Type B pancreatic cell (in vitro differentiated cells): ENCODE measurements around the gene NAPG. TPM values are rescaled to one million over a fixed set of nuclear protein-coding genes. Genes with fewer than 3 reads are reported as not detected.
"Not testable (repeated sequence)": the region's sequence is repeated elsewhere in the genome, so short reads cannot be mapped to it uniquely, and the experiment has no call there.

ENCODE experiments used
- DNase-seq: peaks from one replicate; pipeline ENCODE4 v3.0.0; 2021; ENCODE audit warnings: mixed read lengths; ENCODE audit not compliant: unreplicated experiment; ENCODE audit errors: extremely low spot score
- H3K27ac Mint-ChIP-seq: 2 replicates; pipeline ENCODE4 v1.8.0; 2021; ENCODE audit warnings: mild to moderate bottlenecking, mixed read lengths
- H3K27me3 Mint-ChIP-seq: 2 replicates; pipeline ENCODE4 v1.8.0; 2021; ENCODE audit warnings: mixed read lengths
- H3K36me3 Mint-ChIP-seq: 2 replicates; pipeline ENCODE4 v1.8.0; 2021; ENCODE audit warnings: mixed read lengths
- H3K4me1 Mint-ChIP-seq: one replicate; pipeline ENCODE4 v1.8.0; 2021; ENCODE audit warnings: mixed read lengths; ENCODE audit not compliant: unreplicated experiment
- H3K4me3 Mint-ChIP-seq: 2 replicates; pipeline ENCODE4 v1.8.0; 2021; ENCODE audit warnings: mild to moderate bottlenecking, mixed read lengths
- H3K9me3 Mint-ChIP-seq: 2 replicates; pipeline ENCODE4 v1.8.0; 2021; ENCODE audit warnings: mixed read lengths
- CTCF ChIP-seq: fragments of 200-600 bp; sonication (generic); conservative IDR thresholded peaks from 2 replicates; pipeline ENCODE4 v1.5.0; 2021; ENCODE audit warnings: antibody characterized with exemption, mild to moderate bottlenecking
- total RNA-seq: library from RNA; stranded (reverse); gene quantifications from 2 replicates; pipeline ENCODE4 v1.2.1, GENCODE V29; 2021; ENCODE audit warnings: low replicate concordance

NAPG gene
- total RNA-seq, 1 donor from 2014 or later, result 22.7 TPM

GRCh38 chr18:10536280-10536679, 10.5 kb downstream of the NAPG start:
- no peak for DNase-seq
- H3K36me3 Mint-ChIP-seq, result peaks cover 28% of the 10 kb centered on the region
- H3K4me1 Mint-ChIP-seq, result no peaks in the 10 kb centered on the region
- H3K4me3 Mint-ChIP-seq, result no peak overlapping the region
- no peaks in the 10 kb centered on the region for H3K27me3 Mint-ChIP-seq
- no peak overlapping the region for H3K27ac Mint-ChIP-seq
- TF ChIP-seq CTCF, result no peak
- no peaks in the 10 kb centered on the region for H3K9me3 Mint-ChIP-seq

- Mint-ChIP-seq H3K27me3 (no peaks in the 10 kb centered on the region), H3K9me3 (no peaks in the 10 kb centered on the region), H3K36me3 (peaks cover 31% of the 10 kb centered on the region), H3K27ac (no peak overlapping the region), H3K4me3 (no peak overlapping the region), H3K4me1 (no peaks in the 10 kb centered on the region)
- DNase-seq, result no peak
- TF ChIP-seq CTCF, result no peak
These were observed 11.9 kb downstream of the NAPG start for GRCh38 chr18:10537765-10538164.

- peaks cover 34% of the 10 kb centered on the region for H3K36me3 Mint-ChIP-seq
- H3K27ac Mint-ChIP-seq, DNase-seq, H3K9me3 Mint-ChIP-seq, H3K4me3 Mint-ChIP-seq, H3K27me3 Mint-ChIP-seq, H3K4me1 Mint-ChIP-seq: not testable (repeated sequence)
These were observed 13.3 kb downstream of the NAPG start for GRCh38 chr18:10539124-10539523.

GRCh38 chr18:10543277-10543676, 17.4 kb downstream of the NAPG start:
- Mint-ChIP-seq H3K27me3 (no peaks in the 10 kb centered on the region), H3K9me3 (no peaks in the 10 kb centered on the region), H3K27ac (peak overlapping the region; percentile 19), H3K4me3 (no peak overlapping the region), H3K36me3 (peaks cover 47% of the 10 kb centered on the region), H3K4me1 (peaks cover 6% of the 10 kb centered on the region)
- no peak for TF ChIP-seq CTCF
- no peak for DNase-seq

- H3K4me1 Mint-ChIP-seq, result peaks cover 6% of the 10 kb centered on the region
- no peak overlapping the region for H3K27ac Mint-ChIP-seq
- H3K27me3 Mint-ChIP-seq, result no peaks in the 10 kb centered on the region
- TF ChIP-seq CTCF, result peak; percentile 35
- H3K4me3 Mint-ChIP-seq, result no peak overlapping the region
- DNase-seq, result no peak
- H3K36me3 Mint-ChIP-seq, result peaks cover 38% of the 10 kb centered on the region
- H3K9me3 Mint-ChIP-seq, result no peaks in the 10 kb centered on the region
These were observed 18.4 kb downstream of the NAPG start for GRCh38 chr18:10544093-10544748.

- no peak for DNase-seq
- H3K4me1 Mint-ChIP-seq, result peaks cover 6% of the 10 kb centered on the region
- H3K36me3 Mint-ChIP-seq, result peaks cover 42% of the 10 kb centered on the region
- no peaks in the 10 kb centered on the region for H3K9me3 Mint-ChIP-seq
- no peak for TF ChIP-seq CTCF
- no peak overlapping the region for H3K4me3 Mint-ChIP-seq
- no peak overlapping the region for H3K27ac Mint-ChIP-seq
- H3K27me3 Mint-ChIP-seq, result no peaks in the 10 kb centered on the region
These were observed 20.9 kb downstream of the NAPG start for GRCh38 chr18:10546557-10547300.
